Measurements from ENCODE around the gene POU5F1. TPM values are rescaled to one million over a fixed set of nuclear protein-coding genes. Genes with fewer than 3 reads are reported as not detected.

POU5F1 gene
- polyA plus RNA-seq, 1 donor from 2014 or later, result not detected

- no peak overlapping the region for H2AFZ ChIP-seq (ENCODE audit: low read depth, low read length)
- no peaks in the 10 kb centered on the region for H3K79me2 ChIP-seq (replicated peaks; ENCODE audit: insufficient read depth, low read length)
- no peaks in the 10 kb centered on the region for H3K27me3 ChIP-seq (ENCODE audit: insufficient read depth, low read depth, low read length)
- H3K27ac ChIP-seq (ENCODE audit: low read length), result no peak overlapping the region
- no peak overlapping the region for H3K9ac ChIP-seq (ENCODE audit: low read length)
- H3F3A ChIP-seq (ENCODE audit: insufficient read depth, low read length, poor library complexity, severe bottlenecking), result no peaks in the 10 kb centered on the region
- H4K20me1 ChIP-seq (ENCODE audit: insufficient read depth), result no peaks in the 10 kb centered on the region
- no peaks in the 10 kb centered on the region for H3K9me2 ChIP-seq (ENCODE audit: insufficient read depth, low read length)
- H3K4me2 ChIP-seq (ENCODE audit: low read length), result no peak overlapping the region
- TF ChIP-seq POLR2AphosphoS5 (IDR thresholded peaks at IDR 0.05) (no peak), MXI1 (conservative IDR thresholded peaks at IDR 0.05; ENCODE audit: poor library complexity, severe bottlenecking) (no peak), TAF1 (IDR thresholded peaks at IDR 0.05; ENCODE audit: low read depth) (no peak), SMC3 (conservative IDR thresholded peaks at IDR 0.05; ENCODE audit: poor library complexity) (no peak), REST (IDR thresholded peaks at IDR 0.05; ENCODE audit: borderline replicate concordance) (no peak), EZH2 (IDR thresholded peaks at IDR 0.05; ENCODE audit: borderline replicate concordance, insufficient read depth, low read length, poor library complexity, severe bottlenecking) (no peak), EP300 (conservative IDR thresholded peaks at IDR 0.05; ENCODE audit: poor library complexity, severe bottlenecking) (no peak), RAD21 (conservative IDR thresholded peaks at IDR 0.05) (no peak)
- TF ChIP-seq, protein P1, sequence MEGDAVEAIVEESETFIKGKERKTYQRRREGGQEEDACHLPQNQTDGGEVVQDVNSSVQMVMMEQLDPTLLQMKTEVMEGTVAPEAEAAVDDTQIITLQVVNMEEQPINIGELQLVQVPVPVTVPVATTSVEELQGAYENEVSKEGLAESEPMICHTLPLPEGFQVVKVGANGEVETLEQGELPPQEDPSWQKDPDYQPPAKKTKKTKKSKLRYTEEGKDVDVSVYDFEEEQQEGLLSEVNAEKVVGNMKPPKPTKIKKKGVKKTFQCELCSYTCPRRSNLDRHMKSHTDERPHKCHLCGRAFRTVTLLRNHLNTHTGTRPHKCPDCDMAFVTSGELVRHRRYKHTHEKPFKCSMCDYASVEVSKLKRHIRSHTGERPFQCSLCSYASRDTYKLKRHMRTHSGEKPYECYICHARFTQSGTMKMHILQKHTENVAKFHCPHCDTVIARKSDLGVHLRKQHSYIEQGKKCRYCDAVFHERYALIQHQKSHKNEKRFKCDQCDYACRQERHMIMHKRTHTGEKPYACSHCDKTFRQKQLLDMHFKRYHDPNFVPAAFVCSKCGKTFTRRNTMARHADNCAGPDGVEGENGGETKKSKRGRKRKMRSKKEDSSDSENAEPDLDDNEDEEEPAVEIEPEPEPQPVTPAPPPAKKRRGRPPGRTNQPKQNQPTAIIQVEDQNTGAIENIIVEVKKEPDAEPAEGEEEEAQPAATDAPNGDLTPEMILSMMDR (IDR thresholded peaks at IDR 0.05; ENCODE audit: poor library complexity, severe bottlenecking), result no peak
- no peak overlapping the region for H3K4me3 ChIP-seq (ENCODE audit: low read length)
- no peaks in the 10 kb centered on the region for H3K36me3 ChIP-seq (ENCODE audit: insufficient read depth, low read length)
- no peaks in the 10 kb centered on the region for H3K9me3 ChIP-seq (ENCODE audit: low read length)
These were observed 2.5 kb upstream of the POU5F1 start for GRCh38 chr6:31172973-31173384.

- Histone ChIP-seq H3K79me2 (replicated peaks; ENCODE audit: insufficient read depth, low read length) (no peaks in the 10 kb centered on the region), H3K4me3 (ENCODE audit: low read length) (no peak overlapping the region), H3K4me2 (ENCODE audit: low read length) (no peak overlapping the region), H3K9me3 (ENCODE audit: low read length) (no peaks in the 10 kb centered on the region), H3K9ac (ENCODE audit: low read length) (no peak overlapping the region), H4K20me1 (ENCODE audit: insufficient read depth) (no peaks in the 10 kb centered on the region), H3F3A (ENCODE audit: insufficient read depth, low read length, poor library complexity, severe bottlenecking) (no peaks in the 10 kb centered on the region), H3K27ac (ENCODE audit: low read length) (no peak overlapping the region), H3K27me3 (ENCODE audit: insufficient read depth, low read depth, low read length) (no peaks in the 10 kb centered on the region), H3K9me2 (ENCODE audit: insufficient read depth, low read length) (no peaks in the 10 kb centered on the region), H3K36me3 (ENCODE audit: insufficient read depth, low read length) (no peaks in the 10 kb centered on the region), H2AFZ (ENCODE audit: low read depth, low read length) (no peak overlapping the region)
- TF ChIP-seq REST (IDR thresholded peaks at IDR 0.05; ENCODE audit: borderline replicate concordance) (no peak), POLR2AphosphoS5 (IDR thresholded peaks at IDR 0.05) (no peak), EP300 (conservative IDR thresholded peaks at IDR 0.05; ENCODE audit: poor library complexity, severe bottlenecking) (no peak), TAF1 (IDR thresholded peaks at IDR 0.05; ENCODE audit: low read depth) (no peak), SMC3 (conservative IDR thresholded peaks at IDR 0.05; ENCODE audit: poor library complexity) (no peak), RAD21 (conservative IDR thresholded peaks at IDR 0.05) (no peak), EZH2 (IDR thresholded peaks at IDR 0.05; ENCODE audit: borderline replicate concordance, insufficient read depth, low read length, poor library complexity, severe bottlenecking) (no peak), MXI1 (conservative IDR thresholded peaks at IDR 0.05; ENCODE audit: poor library complexity, severe bottlenecking) (no peak)
- TF ChIP-seq, protein P1 (IDR thresholded peaks at IDR 0.05; ENCODE audit: poor library complexity, severe bottlenecking), result no peak
These were observed 1.7 kb upstream of the POU5F1 start for GRCh38 chr6:31171931-31172905.

Data from neural cell (in vitro differentiated cells).